Measurements from ENCODE around the gene KHK. TPM values are rescaled to one million over a fixed set of nuclear protein-coding genes. Genes with fewer than 3 reads are reported as not detected.

The KHK gene
- total RNA-seq, 1 experiment from 2014 or later: 0.11 TPM

DNA sequence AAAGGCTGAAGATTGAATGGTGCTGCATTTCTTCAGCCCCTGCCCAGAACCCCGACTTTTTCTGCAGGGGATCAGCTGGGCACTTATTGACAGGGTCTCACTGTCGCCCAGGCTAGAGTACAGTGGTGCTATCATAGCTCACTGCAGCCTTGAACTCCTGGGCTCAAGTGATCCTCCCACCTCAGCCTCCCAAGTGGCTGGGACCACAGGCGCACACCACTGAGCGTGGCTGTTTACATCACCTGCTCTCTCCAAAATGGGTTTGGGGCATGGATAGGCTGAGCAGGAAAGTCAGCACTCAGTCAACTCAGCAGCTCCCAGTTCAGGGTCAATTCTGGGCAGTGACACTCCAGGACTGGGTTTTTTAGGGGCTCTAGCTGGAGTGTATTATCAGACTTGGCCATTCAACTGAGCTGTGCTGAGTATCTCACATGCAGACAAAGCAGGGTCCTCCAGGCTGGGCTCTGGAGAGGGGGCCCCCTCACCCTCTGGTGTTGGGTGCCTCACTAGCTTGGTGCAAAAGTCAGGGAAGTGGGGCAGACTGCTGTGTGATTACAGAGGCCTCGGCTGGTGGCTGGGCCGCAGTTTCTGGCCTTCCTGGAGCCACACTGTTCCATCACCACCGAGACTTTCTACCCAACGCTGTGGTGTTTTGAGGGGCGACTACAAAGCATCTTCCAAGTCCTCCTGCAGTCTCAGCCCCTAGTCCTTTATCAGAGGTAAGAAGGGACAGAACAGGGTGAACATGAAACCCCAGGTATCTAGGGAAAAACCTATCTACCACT lies 41.5 kb downstream of the KHK start:
- no peak for DNase-seq (ENCODE audit: low read depth in 1 of 2, low spot score in 2 of 2)
- Histone ChIP-seq H3K9me3 (replicated peaks) (no peaks in the 10 kb centered on the region), H3K27me3 (replicated peaks) (no peaks in the 10 kb centered on the region), H3K27ac (no peak overlapping the region), H3K4me1 (replicated peaks) (peaks cover 13% of the 10 kb centered on the region), H3K36me3 (peaks cover 36% of the 10 kb centered on the region), H3K4me3 (no peak overlapping the region)

DNA sequence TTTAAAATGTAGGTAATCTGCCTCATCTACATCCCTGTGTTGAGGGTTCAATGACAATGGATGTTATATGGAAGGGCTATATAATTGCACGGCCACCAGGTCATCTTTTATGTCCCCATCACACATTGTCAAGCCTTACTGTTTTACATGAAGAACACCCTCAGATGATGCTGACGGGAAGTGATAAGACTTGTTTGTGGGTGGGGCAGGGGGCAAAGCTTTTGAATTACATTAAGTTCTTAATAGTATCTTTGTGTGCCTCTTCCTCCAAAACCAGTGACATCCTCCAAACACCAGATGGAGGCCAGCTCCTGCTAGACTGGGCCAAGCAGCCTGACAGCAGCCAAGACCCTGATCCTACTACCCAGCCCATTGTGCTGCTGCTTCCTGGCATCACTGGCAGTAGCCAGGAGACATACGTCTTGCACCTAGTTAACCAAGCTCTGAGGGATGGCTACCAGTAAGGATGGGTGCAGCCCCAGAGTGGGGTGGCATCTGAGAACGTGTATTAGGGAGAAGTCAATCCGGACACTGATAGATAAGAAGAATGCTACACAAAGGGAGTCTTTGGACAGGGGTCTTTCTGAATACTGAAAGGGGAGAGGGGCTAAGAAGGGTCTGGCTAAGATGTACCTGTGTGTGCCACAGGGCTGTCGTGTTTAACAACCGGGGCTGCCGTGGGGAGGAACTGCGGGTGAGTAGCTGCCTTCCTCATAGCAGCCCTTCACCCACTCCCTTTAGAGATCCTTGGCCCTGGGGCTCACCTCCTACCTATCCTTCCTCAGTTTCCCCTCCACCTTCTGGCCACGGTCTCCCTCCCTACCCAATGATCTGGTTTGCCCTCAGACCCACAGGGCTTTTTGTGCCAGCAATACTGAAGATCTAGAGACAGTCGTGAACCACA lies 42.3 kb downstream of the KHK start:
- Histone ChIP-seq H3K9me3 (replicated peaks) (no peaks in the 10 kb centered on the region), H3K27me3 (replicated peaks) (no peaks in the 10 kb centered on the region), H3K36me3 (peaks cover 41% of the 10 kb centered on the region), H3K4me1 (replicated peaks) (peaks cover 10% of the 10 kb centered on the region), H3K27ac (no peak overlapping the region), H3K4me3 (no peak overlapping the region)
- DNase-seq (ENCODE audit: low read depth in 1 of 2, low spot score in 2 of 2): no peak

GRCh38 chr2:27130396-27130795 lies 43.8 kb downstream of the KHK start:
- H3K4me3 ChIP-seq: no peak overlapping the region
- DNase-seq (ENCODE audit: low read depth in 1 of 2, low spot score in 2 of 2): no peak
- peaks cover 14% of the 10 kb centered on the region for H3K4me1 ChIP-seq (replicated peaks)
- peaks cover 45% of the 10 kb centered on the region for H3K36me3 ChIP-seq
- no peaks in the 10 kb centered on the region for H3K27me3 ChIP-seq (replicated peaks)
- H3K27ac ChIP-seq: no peak overlapping the region
- no peaks in the 10 kb centered on the region for H3K9me3 ChIP-seq (replicated peaks)

- Histone ChIP-seq H3K27ac (no peak overlapping the region), H3K4me1 (replicated peaks) (peaks cover 14% of the 10 kb centered on the region), H3K36me3 (peaks cover 45% of the 10 kb centered on the region), H3K4me3 (no peak overlapping the region), H3K9me3 (replicated peaks) (no peaks in the 10 kb centered on the region), H3K27me3 (replicated peaks) (no peaks in the 10 kb centered on the region)
- DNase-seq (ENCODE audit: low read depth in 1 of 2, low spot score in 2 of 2): no peak
Observed at GRCh38 chr2:27131429-27131828, 44.9 kb downstream of the KHK start.

- no peaks in the 10 kb centered on the region for H3K9me3 ChIP-seq (replicated peaks)
- no peak overlapping the region for H3K27ac ChIP-seq
- DNase-seq (ENCODE audit: low read depth in 1 of 2, low spot score in 2 of 2): peak in 1 of 2 experiments; percentile 29
- peak overlapping the region; percentile 94 for H3K4me3 ChIP-seq
- no peaks in the 10 kb centered on the region for H3K27me3 ChIP-seq (replicated peaks)
- H3K36me3 ChIP-seq: peaks cover 45% of the 10 kb centered on the region
- H3K4me1 ChIP-seq (replicated peaks): peaks cover 14% of the 10 kb centered on the region
Observed at GRCh38 chr2:27133195-27133875, 46.8 kb downstream of the KHK start.

- peaks cover 45% of the 10 kb centered on the region for H3K36me3 ChIP-seq
- peak within 1 kb of the TSS; percentile 94 for H3K4me3 ChIP-seq
- no peaks in the 10 kb centered on the region for H3K9me3 ChIP-seq (replicated peaks)
- H3K27me3 ChIP-seq (replicated peaks): no peaks in the 10 kb centered on the region
- H3K4me1 ChIP-seq (replicated peaks): peaks cover 14% of the 10 kb centered on the region
- peak; percentile 94 to 97 for DNase-seq (ENCODE audit: low read depth in 1 of 2, low spot score in 2 of 2)
- H3K27ac ChIP-seq: no peak within 1 kb of the TSS
Observed at GRCh38 chr2:27133905-27134780, 47.6 kb downstream of the KHK start, which contains the start of gene PREB. PREB (minus strand) TSS chr2:27134636; CDS start chr2:27134421, 215 bp downstream.

DNA sequence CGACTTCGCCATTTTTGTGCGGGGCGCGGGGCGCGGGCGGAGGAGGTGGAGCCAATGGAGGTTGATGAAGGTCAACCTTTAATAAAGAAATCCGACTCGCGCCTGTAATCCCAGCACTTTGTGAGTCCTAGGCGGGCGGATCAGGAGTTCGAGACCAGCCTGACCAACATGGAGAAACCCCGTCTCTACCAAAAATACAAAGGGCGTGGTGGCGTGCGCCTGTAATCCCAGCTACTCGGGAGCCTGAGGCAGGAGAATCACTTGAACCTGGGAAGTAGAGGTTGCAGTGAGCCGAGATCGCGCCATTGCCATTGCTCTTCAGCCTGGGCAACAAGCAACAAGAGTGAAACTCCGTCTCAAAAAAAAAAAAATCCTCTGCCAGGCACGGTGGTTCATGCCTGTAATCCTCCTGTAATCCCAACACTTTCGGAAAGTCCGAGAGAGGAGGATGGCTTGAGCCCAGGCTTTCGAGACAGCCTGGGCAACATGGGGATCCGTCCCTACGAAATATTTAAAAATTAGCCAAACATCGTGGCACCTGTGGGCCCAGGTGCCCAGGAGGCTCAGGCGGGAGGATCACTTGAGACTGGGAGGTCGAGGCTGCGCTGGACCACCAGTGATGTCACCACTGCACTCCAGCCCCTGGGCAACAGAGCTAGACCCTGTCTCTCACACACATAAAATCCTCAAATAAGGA lies 48.4 kb downstream of the KHK start:
- DNase-seq (ENCODE audit: low read depth in 1 of 2, low spot score in 2 of 2): no peak
- H3K4me3 ChIP-seq: peak overlapping the region; percentile 94
- no peaks in the 10 kb centered on the region for H3K27me3 ChIP-seq (replicated peaks)
- peaks cover 14% of the 10 kb centered on the region for H3K4me1 ChIP-seq (replicated peaks)
- H3K36me3 ChIP-seq: peaks cover 40% of the 10 kb centered on the region
- H3K9me3 ChIP-seq (replicated peaks): no peaks in the 10 kb centered on the region
- H3K27ac ChIP-seq: no peak overlapping the region

- no peak overlapping the region for H3K27ac ChIP-seq
- H3K9me3 ChIP-seq (replicated peaks): no peaks in the 10 kb centered on the region
- no peak overlapping the region for H3K4me3 ChIP-seq
- DNase-seq (ENCODE audit: low read depth in 1 of 2, low spot score in 2 of 2): no peak
- no peaks in the 10 kb centered on the region for H3K27me3 ChIP-seq (replicated peaks)
- peaks cover 14% of the 10 kb centered on the region for H3K4me1 ChIP-seq (replicated peaks)
- H3K36me3 ChIP-seq: peaks cover 34% of the 10 kb centered on the region
Observed at GRCh38 chr2:27135478-27135955, 48.9 kb downstream of the KHK start.

GRCh38 chr2:27136751-27137150 lies 50.2 kb downstream of the KHK start:
- H3K9me3 ChIP-seq (replicated peaks): no peaks in the 10 kb centered on the region
- peaks cover 22% of the 10 kb centered on the region for H3K36me3 ChIP-seq
- DNase-seq (ENCODE audit: low read depth in 1 of 2, low spot score in 2 of 2): no peak
- H3K4me1 ChIP-seq (replicated peaks): peaks cover 14% of the 10 kb centered on the region
- no peak overlapping the region for H3K27ac ChIP-seq
- no peak overlapping the region for H3K4me3 ChIP-seq
- no peaks in the 10 kb centered on the region for H3K27me3 ChIP-seq (replicated peaks)

DNA sequence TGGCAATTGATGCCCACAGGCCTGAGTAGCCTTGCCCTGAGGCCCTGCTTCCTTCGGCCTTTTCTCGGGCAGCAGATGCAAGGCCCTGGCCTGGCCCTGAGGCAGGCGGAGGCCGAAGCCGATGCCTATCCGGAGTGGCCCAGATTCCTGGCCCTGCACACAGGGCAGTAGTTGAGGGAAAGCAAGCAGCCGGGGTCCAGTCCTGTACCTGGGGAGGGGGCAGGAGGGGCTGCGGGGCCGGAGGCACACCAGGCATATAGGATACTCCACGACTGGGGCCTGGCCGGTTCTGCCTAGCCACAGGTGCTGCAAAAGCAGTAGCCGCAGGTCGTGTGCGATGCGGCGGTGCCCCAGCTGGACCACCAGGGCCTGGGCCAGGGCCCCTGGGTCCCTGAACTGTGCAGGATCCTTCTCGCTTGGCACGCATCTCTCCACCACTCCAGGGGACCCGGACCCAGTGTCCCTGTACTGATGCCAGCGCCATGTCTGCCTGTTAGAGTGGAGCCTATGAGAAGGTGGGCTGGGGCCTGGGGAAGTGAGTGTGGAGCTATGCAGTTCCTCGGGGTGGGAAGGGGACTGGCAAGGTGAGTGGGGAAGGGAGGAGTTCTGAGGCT lies 50.9 kb downstream of the KHK start:
- Histone ChIP-seq H3K4me1 (replicated peaks) (peaks cover 14% of the 10 kb centered on the region), H3K36me3 (peaks cover 15% of the 10 kb centered on the region), H3K4me3 (no peak overlapping the region), H3K27ac (no peak overlapping the region), H3K27me3 (replicated peaks) (no peaks in the 10 kb centered on the region), H3K9me3 (replicated peaks) (0 out of 2 replicates have a peak, but pooled peaks cover 2% of the 10 kb centered on the region)
- DNase-seq (ENCODE audit: low read depth in 1 of 2, low spot score in 2 of 2): no peak

DNA sequence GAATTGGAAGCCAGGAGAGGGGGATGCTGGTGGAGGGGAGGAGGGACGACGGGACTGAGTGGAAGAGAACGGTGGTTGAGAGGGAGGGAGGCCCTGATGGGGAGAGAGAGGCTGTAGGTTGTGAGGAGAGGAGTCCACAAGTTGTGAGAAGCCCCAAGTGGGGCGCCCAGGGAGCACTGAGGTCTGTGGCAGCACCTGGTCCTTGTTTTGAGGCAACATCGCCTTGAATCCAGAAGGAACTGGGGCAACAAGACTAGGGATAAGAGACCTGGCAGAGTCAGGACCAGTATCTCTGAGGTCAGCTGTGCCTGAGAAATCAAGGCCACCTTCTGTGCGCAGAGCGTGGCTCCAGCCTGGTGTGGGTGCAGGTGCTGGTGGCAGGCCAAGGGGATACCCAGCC lies 51.5 kb downstream of the KHK start:
- Histone ChIP-seq H3K36me3 (peaks cover 8% of the 10 kb centered on the region), H3K27me3 (replicated peaks) (no peaks in the 10 kb centered on the region), H3K9me3 (replicated peaks) (0 out of 2 replicates have a peak, but pooled peaks cover 2% of the 10 kb centered on the region), H3K4me1 (replicated peaks) (peaks cover 9% of the 10 kb centered on the region), H3K4me3 (no peak overlapping the region), H3K27ac (no peak overlapping the region)
- DNase-seq (ENCODE audit: low read depth in 1 of 2, low spot score in 2 of 2): no peak

DNA sequence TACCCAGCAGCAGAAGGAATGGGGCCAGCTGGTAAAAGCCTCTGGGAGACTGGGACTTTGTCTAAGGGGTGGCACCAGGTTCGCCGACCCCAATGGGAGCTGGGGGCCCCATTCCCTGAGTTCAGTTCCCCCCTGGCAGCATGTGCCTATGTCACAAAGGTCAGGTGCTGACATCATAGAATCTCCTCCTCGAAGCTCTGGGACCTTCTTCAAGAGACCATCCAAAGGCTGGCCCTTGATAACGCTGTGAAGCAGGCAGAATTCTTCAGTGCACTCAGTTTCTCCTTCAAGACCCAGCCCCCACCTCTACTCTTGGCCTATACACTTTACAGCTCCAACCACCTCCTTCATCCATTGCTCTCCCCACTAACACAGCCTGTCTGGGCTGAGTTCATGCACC lies 52.7 kb downstream of the KHK start, which contains the start of gene PRR30:
Gene PRR30 (minus strand): TSS at position 101 of the 400 bp plus-strand sequence. CDS start 1,081 bp downstream, outside the sequence.
- H3K9me3 ChIP-seq (replicated peaks): 0 out of 2 replicates have a peak, but pooled peaks cover 2% of the 10 kb centered on the region
- no peak for DNase-seq (ENCODE audit: low read depth in 1 of 2, low spot score in 2 of 2)
- no peak within 1 kb of the TSS for H3K4me3 ChIP-seq
- H3K27ac ChIP-seq: no peak within 1 kb of the TSS
- H3K36me3 ChIP-seq: peaks cover under 1% of the 10 kb centered on the region
- H3K4me1 ChIP-seq (replicated peaks): peaks cover 4% of the 10 kb centered on the region
- H3K27me3 ChIP-seq (replicated peaks): no peaks in the 10 kb centered on the region
